Endothelial cell of umbilical vein (primary cell): Measurements from ENCODE around the gene C14orf132. TPM values are rescaled to one million over a fixed set of nuclear protein-coding genes. Genes with fewer than 3 reads are reported as not detected.

Source experiments
- BruUV-seq: library from RNA; stranded (reverse); fragments of 400-500 nt; replicated peaks from 2 replicates; lab custom pipeline; 2021; lab: Mats Ljungman, UMichigan
- CTCF ChIA-PET: fragments of 300-600, 350-600 bp; sonication (Branson Sonifier 250); formaldehyde crosslinking; loops from one replicate; lab custom pipeline; 2021; ENCODE audit warnings: antibody characterized with exemption, inconsistent platforms; lab: Charles Lee
- POLR2A ChIA-PET: fragments of 300-600, 350-600 bp; sonication (Branson Sonifier 250); formaldehyde crosslinking; loops from one replicate; lab custom pipeline; 2021; ENCODE audit warnings: antibody characterized with exemption, inconsistent platforms; lab: Charles Lee
- DNase-seq: peaks from one replicate; pipeline ENCODE4 v3.0.0-alpha.2; 2011; ENCODE audit warnings: low read depth, low spot score
- FAIRE-seq: peaks from 2 replicates; lab custom pipeline; 2011; peaks lifted over from hg19 to GRCh38; lab: Jason Lieb, UNC
- H2AFZ ChIP-seq: 2 replicates; pipeline ENCODE4 v1.6.0; 2012; ENCODE audit warnings: low read depth, low read length, control low read depth, inconsistent platforms
- H3K27ac ChIP-seq: 2 replicates; pipeline ENCODE4 v1.5.1; 2011; ENCODE audit warnings: low read depth, mild to moderate bottlenecking, control low read depth, low read length, moderate library complexity; ENCODE audit not compliant: insufficient read depth
- H3K27me3 ChIP-seq, 2 experiments: 2 replicates each; pipeline versions ENCODE4 v1.6.0 to v1.6.1; 2011; ENCODE audit warnings: low read length in 2 of 2, mixed read lengths in 1 of 2; ENCODE audit not compliant: control insufficient read depth in 2 of 2, insufficient read depth in 2 of 2
- H3K36me3 ChIP-seq, 2 experiments: 2 replicates in 1 of 2; 3 replicates in 1 of 2; pipeline ENCODE4 v1.5.1; 2011; ENCODE audit warnings: low read length in 2 of 2, mild to moderate bottlenecking in 1 of 2, moderate library complexity in 1 of 2; ENCODE audit not compliant: control insufficient read depth in 2 of 2, insufficient read depth in 2 of 2; ENCODE audit errors: extremely low read depth in 1 of 2
- H3K4me1 ChIP-seq: 3 replicates; pipeline ENCODE4 v1.5.1; 2011; ENCODE audit warnings: mild to moderate bottlenecking, low read length; ENCODE audit not compliant: control insufficient read depth, insufficient read depth; ENCODE audit errors: extremely low read depth
- H3K4me2 ChIP-seq: 2 replicates; pipeline ENCODE4 v1.6.1; 2011; ENCODE audit warnings: low read length, control low read depth, mixed read lengths; ENCODE audit not compliant: insufficient read depth
- H3K4me3 ChIP-seq, 3 experiments: fragments of 200-600 bp in 1 of 3; sonication (generic), shearing (Covaris generic) in 1 of 3; replicated peaks in 1 of 3; 2 replicates each; pipeline ENCODE4 v1.5.1; 2011 to 2016; ENCODE audit warnings: control low read depth in 3 of 3, low read length in 3 of 3, mild to moderate bottlenecking in 2 of 3, inconsistent platforms in 1 of 3, low read depth in 1 of 3, moderate library complexity in 1 of 3; ENCODE audit not compliant: insufficient read depth in 1 of 3
- H3K79me2 ChIP-seq: 2 replicates; pipeline ENCODE4 v1.6.0; 2012; ENCODE audit warnings: low read length, inconsistent platforms; ENCODE audit not compliant: control insufficient read depth, insufficient read depth
- H3K9ac ChIP-seq: replicated peaks from 2 replicates; pipeline ENCODE3; 2011; ENCODE audit warnings: low read length, control low read depth; ENCODE audit not compliant: insufficient read depth; ENCODE audit errors: extremely low read depth
- H3K9me1 ChIP-seq: replicated peaks from 3 replicates; pipeline ENCODE4 v1.6.0; 2011; ENCODE audit warnings: mild to moderate bottlenecking, low read length; ENCODE audit not compliant: control insufficient read depth, insufficient read depth; ENCODE audit errors: extremely low read depth
- H3K9me3 ChIP-seq: replicated peaks from 2 replicates; pipeline ENCODE4 v1.5.1; 2012; ENCODE audit warnings: low read length, inconsistent platforms; ENCODE audit not compliant: control insufficient read depth, insufficient read depth
- H4K20me1 ChIP-seq: replicated peaks from 2 replicates; pipeline ENCODE3; 2011; ENCODE audit warnings: mild to moderate bottlenecking, low read length; ENCODE audit not compliant: control insufficient read depth, insufficient read depth; ENCODE audit errors: extremely low read depth
- EZH2 ChIP-seq: IDR thresholded peaks from 2 replicates; pipeline ENCODE4 v1.6.1; 2012; ENCODE audit warnings: borderline replicate concordance, low read depth, mild to moderate bottlenecking, moderate library complexity, low read length, inconsistent platforms; ENCODE audit not compliant: severe bottlenecking
- FOS ChIP-seq: IDR thresholded peaks from 2 replicates; pipeline ENCODE4 v1.6.1; 2011; ENCODE audit warnings: mild to moderate bottlenecking, low read length, moderate library complexity, borderline replicate concordance; ENCODE audit not compliant: insufficient read depth
- GATA2 ChIP-seq: IDR thresholded peaks from 2 replicates; pipeline ENCODE4 v1.7.0; 2011; ENCODE audit warnings: low read depth, mild to moderate bottlenecking, moderate library complexity, mixed read lengths, low read length; ENCODE audit not compliant: insufficient read length, insufficient read depth
- JUN ChIP-seq: IDR thresholded peaks from 2 replicates; pipeline ENCODE4 v1.6.1; 2011; ENCODE audit warnings: borderline replicate concordance, low read depth; ENCODE audit not compliant: insufficient read length, insufficient read depth
- MYC ChIP-seq: IDR thresholded peaks from one replicate; pipeline ENCODE4 v1.6.1; 2011; ENCODE audit warnings: mild to moderate bottlenecking, low read depth, low read length
- POLR2A ChIP-seq: IDR thresholded peaks from 2 replicates; pipeline ENCODE4 v1.6.1; 2012; ENCODE audit warnings: low read depth, mild to moderate bottlenecking, control low read depth, low read length
- POLR2AphosphoS5 ChIP-seq: IDR thresholded peaks from 2 replicates; pipeline ENCODE4 v1.6.1; 2012; ENCODE audit warnings: low read depth, mild to moderate bottlenecking, control low read depth, low read length, moderate library complexity; ENCODE audit not compliant: insufficient read depth
- dilution Hi-C: fragments of 300-500 bp; cut with MboI; formaldehyde crosslinking; loops from one replicate; pipeline ENCODE4 v1.15.0; 2019; ENCODE audit warnings: low sequenced_read_pairs; ENCODE audit not compliant: extremely low pct_ligation_motif_present
- intact Hi-C: fragments of 100-400 bp; cut with micrococcal nuclease; formaldehyde crosslinking; loops from one replicate; pipeline ENCODE4 v1.10.0; 2022
- polyA plus RNA-seq, 4 experiments: library from polyadenylated mRNA; depleted of rRNA in 3 of 4; stranded (reverse) in 3 of 4; unstranded in 1 of 4; fragments of >200 nt; gene quantifications; 2 replicates each; pipeline versions ENCODE4 v1.2.1 to v1.2.3, GENCODE V29; 2011 to 2012; ENCODE audit warnings: missing spikeins in 1 of 4
- total RNA-seq: library from RNA; stranded (reverse); gene quantifications from 2 replicates; pipeline ENCODE4 v1.2.3, GENCODE V29; 2021
- TF ChIP-seq, protein P1 (sequence below), 2 donors: IDR thresholded peaks; 1 replicate in 1 of 2; 2 replicates in 1 of 2; pipeline ENCODE4 v1.5.1; 2011; ENCODE audit warnings: low read length in 2 of 2, mild to moderate bottlenecking in 2 of 2, moderate library complexity in 2 of 2, control low read depth in 1 of 2, inconsistent platforms in 1 of 2, low read depth in 1 of 2; ENCODE audit not compliant: insufficient read depth in 1 of 2; ENCODE audit errors: extremely low read depth in 1 of 2
- TF ChIP-seq, protein P2 (sequence below): IDR thresholded peaks from 2 replicates; pipeline ENCODE4 v1.6.1; 2011; ENCODE audit not compliant: insufficient read depth, insufficient read length

Gene C14orf132
- total and polyA plus RNA-seq, 2 donors (not counting 3 experiments of a cell fraction or from before 2014, with no cell fraction given): 3.2 to 7.6 TPM

DNA sequence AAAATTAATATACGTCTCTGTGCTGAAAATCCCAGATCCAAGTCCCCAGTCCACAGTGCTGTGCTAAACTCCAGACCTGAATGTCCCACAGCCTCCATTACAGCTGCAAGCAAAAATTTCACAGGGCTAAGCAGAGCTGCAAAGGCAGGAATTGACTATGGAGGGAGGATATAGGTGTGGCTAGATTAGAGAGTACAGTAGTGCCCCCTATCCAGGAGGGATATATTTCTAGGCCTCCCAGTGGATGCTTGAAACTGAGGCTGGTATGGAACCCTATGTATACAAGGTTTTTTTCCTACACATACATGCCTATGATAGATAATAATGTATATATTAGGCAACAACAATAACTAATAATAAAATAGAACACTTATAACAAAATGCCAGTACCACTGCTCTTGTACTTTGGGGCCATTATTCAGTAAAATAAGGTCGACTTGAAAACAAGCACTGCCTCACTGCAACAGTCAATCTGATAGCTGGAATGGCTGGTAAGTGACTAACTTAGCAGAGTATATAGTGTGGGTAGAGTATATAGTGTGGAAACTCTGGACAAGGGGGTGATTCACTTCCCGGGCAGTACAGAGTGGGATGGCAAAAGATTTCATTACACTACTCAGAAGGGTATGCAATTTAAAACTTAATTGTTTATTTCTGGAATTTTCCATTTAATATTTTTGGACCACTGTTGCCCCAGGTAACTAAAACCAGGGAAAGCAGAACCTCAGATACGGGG lies 82.7 kb downstream of the C14orf132 start:
- CTCF ChIA-PET: no interaction called here
- H3K27me3 ChIP-seq: no peaks in the 10 kb centered on the region

More for the DNA sequence above, 82.7 kb downstream of the C14orf132 start:
- Histone ChIP-seq H3K9me1 (no peaks in the 10 kb centered on the region), H3K4me1 (no peaks in the 10 kb centered on the region), H3K36me3 (no peaks in the 10 kb centered on the region), H3K9me3 (no peaks in the 10 kb centered on the region), H2AFZ (no peak overlapping the region), H3K9ac (no peak overlapping the region), H3K4me2 (no peak overlapping the region), H3K4me3 (no peak overlapping the region), H3K79me2 (no peaks in the 10 kb centered on the region), H4K20me1 (no peaks in the 10 kb centered on the region), H3K27ac (no peak overlapping the region)
- POLR2A ChIA-PET: no interaction called here
- dilution Hi-C loops: no loop called here
- FAIRE-seq: no peak
- intact Hi-C loops: no loop called here
- TF ChIP-seq EZH2 (no peak), GATA2 (no peak), MYC (no peak), POLR2AphosphoS5 (no peak), JUN (no peak), FOS (no peak), POLR2A (no peak)
- TF ChIP-seq, protein P1, sequence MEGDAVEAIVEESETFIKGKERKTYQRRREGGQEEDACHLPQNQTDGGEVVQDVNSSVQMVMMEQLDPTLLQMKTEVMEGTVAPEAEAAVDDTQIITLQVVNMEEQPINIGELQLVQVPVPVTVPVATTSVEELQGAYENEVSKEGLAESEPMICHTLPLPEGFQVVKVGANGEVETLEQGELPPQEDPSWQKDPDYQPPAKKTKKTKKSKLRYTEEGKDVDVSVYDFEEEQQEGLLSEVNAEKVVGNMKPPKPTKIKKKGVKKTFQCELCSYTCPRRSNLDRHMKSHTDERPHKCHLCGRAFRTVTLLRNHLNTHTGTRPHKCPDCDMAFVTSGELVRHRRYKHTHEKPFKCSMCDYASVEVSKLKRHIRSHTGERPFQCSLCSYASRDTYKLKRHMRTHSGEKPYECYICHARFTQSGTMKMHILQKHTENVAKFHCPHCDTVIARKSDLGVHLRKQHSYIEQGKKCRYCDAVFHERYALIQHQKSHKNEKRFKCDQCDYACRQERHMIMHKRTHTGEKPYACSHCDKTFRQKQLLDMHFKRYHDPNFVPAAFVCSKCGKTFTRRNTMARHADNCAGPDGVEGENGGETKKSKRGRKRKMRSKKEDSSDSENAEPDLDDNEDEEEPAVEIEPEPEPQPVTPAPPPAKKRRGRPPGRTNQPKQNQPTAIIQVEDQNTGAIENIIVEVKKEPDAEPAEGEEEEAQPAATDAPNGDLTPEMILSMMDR (IDR thresholded peaks at IDR 0.05; ENCODE audit: extremely low read depth in 1 of 2, insufficient read depth in 1 of 2, low read depth in 1 of 2, low read length in 2 of 2): no peak
- TF ChIP-seq, protein P2, sequence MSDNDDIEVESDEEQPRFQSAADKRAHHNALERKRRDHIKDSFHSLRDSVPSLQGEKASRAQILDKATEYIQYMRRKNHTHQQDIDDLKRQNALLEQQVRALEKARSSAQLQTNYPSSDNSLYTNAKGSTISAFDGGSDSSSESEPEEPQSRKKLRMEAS: no peak
- DNase-seq: no peak
- no TSS peak for BruUV-seq
